Occipital lobe (tissue), 2 donors: ENCODE measurements around the gene STX11. TPM values are rescaled to one million over a fixed set of nuclear protein-coding genes. Genes with fewer than 3 reads are reported as not detected.
"Not testable (repeated sequence)": the region's sequence is repeated elsewhere in the genome, so short reads cannot be mapped to it uniquely, and the experiment has no call there.

Experiments used
- DNase-seq: peaks from one replicate; lab custom pipeline; 2025; lab: John Stamatoyannopoulos, UW
- total RNA-seq: library from RNA; depleted of rRNA; stranded (reverse); fragments of >200 nt; gene quantifications from one replicate; pipeline ENCODE4 v1.2.3, GENCODE V29; 2014

STX11 gene
- total RNA-seq, 1 donor from 2014 or later: 0.78 TPM

GRCh38 chr6:144174006-144174405, 23.7 kb downstream of the STX11 start:
- DNase-seq: no peak

GRCh38 chr6:144176043-144176442, 25.7 kb downstream of the STX11 start:
- no peak for DNase-seq

DNA sequence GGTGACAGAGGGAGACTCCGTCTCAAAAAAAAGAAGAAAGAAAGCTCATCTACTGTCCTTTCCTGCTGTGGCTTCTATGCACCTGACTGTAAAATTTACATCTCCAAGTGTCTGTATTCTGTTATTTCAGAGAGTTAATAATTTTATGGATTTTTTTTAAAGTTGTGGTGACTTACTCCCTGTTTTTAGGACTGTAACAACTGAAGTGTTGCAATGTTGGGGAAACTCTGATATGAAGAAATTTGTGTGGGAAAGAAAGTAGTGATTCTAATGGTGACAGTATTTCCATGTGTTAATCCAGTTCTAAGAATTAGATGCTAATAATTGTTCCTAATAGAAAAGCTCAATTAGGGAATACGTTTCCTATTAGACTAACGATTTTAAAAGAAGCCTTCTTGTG, 27.4 kb downstream of the STX11 start:
- DNase-seq: no peak

GRCh38 chr6:144178323-144178722, 28.0 kb downstream of the STX11 start:
- no peak for DNase-seq

- DNase-seq: no peak
Observed at GRCh38 chr6:144179237-144179636, 28.9 kb downstream of the STX11 start.

GRCh38 chr6:144179828-144180227, 29.5 kb downstream of the STX11 start:
- DNase-seq: no peak

DNA sequence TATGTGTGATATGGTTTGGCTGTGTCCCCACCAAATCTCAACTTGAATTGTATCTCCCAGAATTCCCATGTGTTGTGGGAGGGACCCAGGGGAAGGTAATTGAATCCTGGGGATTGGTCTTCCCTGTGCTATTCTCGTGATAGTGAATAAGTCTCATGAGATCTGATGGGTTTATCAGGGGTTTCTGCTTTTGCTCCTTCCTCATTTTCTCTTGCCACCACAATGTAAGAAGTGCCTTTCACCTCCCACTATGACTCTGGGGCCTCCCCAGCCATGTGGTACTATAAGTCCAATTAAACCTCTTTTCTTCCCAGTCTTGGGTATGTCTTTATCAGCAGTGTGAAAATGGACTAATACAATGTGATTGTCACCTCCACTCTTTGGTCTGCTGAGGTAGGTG, 30.0 kb downstream of the STX11 start:
- DNase-seq: not testable (repeated sequence)

DNA sequence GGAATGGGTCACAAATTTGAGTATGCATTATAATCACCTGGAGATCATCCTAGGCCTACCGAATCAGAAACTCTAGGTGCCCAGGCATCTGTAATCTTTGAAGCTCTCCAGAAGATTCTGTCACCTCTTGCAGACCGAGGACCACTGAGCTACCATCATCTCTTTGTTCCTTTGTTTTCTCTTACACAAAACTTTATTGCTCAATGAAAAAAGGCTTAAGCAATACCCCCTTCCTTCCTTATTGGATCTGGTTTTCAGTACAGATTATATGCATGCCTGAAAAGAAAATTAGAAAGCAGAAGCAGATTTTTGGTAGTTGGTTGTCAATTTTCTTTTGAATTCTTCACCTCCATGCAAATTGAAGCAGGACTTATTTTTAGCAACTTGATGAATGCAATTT, 31.3 kb downstream of the STX11 start:
- DNase-seq: no peak

DNA sequence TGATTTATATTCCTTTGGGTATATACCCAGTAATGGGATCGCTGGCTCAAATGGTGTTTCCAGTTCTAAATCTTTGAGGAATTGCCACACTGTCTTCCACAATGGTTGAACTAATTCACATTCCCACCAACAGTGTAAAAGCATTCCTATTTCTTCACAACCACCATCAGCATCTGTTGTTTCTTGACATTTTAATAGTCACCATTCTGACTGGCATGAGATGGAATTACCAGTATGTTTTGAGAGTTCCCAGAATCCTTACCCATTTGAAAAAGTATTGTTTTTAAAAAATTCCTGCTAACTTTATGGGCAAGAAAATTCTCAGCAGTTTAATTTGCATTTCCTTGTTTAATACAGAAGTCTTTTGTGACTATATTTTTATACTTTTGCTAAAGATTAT, 33.9 kb downstream of the STX11 start:
- DNase-seq: not testable (repeated sequence)

DNA sequence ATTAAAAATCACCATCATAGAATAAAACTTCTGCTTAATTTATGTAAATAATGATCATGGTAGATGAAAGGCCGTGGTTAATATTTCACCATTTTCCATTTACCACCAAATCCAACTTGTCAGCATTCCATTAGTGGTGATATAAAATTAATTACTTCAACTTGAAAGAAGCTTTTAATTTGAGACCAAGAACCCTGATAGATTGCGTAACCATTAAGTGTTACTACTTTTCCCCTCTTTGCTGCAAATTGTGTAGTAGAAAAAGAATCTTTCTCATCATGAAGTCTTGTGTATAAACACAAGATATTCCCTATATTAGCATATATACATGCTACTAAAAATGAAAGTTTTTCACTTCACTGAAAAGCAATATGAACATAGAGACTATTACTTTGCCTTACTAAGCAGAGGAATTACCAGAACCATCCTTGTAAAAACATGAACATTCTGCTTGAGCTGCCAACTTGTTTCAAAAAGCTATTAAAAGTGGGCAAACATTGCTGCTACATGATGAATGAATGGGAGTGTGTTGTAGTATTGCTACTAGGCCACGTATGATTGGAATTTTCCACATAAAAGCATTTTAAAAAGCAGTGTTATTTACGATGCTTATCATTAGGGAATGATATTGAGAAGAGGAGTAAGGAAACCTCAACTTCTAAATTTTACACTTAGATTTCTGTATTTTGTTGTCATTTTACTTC, 35.0 kb downstream of the STX11 start:
- DNase-seq: no peak

DNA sequence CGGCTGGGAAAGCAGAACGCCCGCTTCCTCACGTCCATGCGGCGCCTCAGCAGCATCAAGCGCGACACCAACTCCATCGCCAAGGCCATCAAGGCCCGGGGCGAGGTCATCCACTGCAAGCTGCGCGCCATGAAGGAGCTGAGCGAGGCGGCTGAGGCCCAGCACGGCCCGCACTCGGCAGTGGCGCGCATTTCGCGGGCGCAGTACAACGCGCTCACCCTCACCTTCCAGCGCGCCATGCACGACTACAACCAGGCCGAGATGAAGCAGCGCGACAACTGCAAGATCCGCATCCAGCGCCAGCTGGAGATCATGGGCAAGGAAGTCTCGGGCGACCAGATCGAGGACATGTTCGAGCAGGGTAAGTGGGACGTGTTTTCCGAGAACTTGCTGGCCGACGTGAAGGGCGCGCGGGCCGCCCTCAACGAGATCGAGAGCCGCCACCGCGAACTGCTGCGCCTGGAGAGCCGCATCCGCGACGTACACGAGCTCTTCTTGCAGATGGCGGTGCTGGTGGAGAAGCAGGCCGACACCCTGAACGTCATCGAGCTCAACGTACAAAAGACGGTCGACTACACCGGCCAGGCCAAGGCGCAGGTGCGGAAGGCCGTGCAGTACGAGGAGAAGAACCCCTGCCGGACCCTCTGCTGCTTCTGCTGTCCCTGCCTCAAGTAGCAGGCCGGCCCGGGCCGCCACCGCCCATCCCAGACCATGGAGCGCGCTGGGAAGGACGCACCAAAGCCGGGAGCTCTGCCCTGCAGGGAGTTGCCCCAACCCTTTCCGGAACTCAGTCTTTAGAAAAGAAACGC, 36.7 kb downstream of the STX11 start:
- DNase-seq: no peak

DNA sequence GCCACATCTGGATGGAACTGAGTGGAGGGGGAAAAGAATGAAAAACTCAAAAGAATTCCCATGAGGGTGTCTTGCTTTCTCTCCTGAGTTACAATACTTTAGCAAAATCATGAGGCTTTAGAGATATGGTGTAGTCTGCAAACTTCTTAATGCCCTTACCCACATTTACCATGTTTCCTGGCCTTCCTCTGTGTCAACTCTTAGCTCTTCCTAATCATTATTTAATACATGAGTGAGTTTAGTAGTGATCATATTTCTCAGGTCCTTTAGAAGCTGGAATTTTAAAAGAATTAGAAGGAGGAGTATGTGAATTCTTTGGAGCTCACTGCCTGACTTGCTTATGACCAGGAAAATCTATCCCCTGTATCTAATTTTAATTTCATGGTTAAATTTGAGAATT, 39.0 kb downstream of the STX11 start:
- DNase-seq: no peak

GRCh38 chr6:144190080-144190479, 39.8 kb downstream of the STX11 start:
- DNase-seq: no peak

GRCh38 chr6:144190593-144190992, 40.3 kb downstream of the STX11 start:
- DNase-seq: no peak

DNA sequence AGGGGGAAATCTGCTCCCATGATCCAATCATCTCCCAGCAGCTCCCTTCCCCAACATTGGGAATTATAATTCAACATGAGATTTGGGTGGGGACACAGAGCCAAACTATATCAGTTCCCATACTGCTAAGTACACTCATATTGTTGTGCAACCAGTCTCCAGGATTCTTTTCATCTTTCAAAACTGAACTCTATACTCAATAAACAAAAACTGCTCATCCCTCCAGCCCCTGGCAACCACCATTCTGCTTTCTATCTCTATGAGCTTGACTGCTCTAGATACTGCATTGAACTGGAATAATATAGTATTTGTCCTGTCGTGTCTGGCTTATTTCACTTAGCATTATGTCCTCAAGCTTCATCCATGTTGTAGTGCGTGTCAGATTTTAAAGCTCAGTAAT, 42.9 kb downstream of the STX11 start:
- DNase-seq: no peak

GRCh38 chr6:144194293-144194810, 44.0 kb downstream of the STX11 start:
- no peak for DNase-seq

GRCh38 chr6:144195671-144196270, 45.5 kb downstream of the STX11 start:
- DNase-seq: no peak

GRCh38 chr6:144197919-144198318, 47.6 kb downstream of the STX11 start:
- DNase-seq: no peak

GRCh38 chr6:144202879-144203468, 52.7 kb downstream of the STX11 start:
- no peak for DNase-seq

GRCh38 chr6:144211160-144211559, 60.8 kb downstream of the STX11 start:
- no peak for DNase-seq

- DNase-seq: no peak
Observed at GRCh38 chr6:144213315-144213714, 63.0 kb downstream of the STX11 start.

DNA sequence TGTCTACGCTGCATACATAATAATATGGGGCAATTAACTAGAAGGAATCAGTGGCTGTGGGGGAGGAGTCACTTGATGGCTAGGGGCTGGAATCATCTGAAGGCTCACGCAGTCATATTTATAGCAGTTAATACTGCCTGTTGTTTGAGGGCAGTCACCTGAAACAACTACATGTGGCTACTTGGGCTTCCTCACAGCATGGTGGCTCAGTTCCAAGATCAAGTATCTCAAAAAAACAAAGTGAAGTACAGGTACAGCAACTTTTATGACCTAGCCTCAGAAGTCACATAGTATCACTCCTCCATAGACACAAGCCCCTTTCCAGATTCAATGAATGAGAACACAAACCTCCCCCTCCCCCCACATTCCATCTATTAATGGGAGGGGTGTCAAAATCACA, 63.7 kb downstream of the STX11 start:
- no peak for DNase-seq
